ENCODE data around the gene AGAP1.

DNA sequence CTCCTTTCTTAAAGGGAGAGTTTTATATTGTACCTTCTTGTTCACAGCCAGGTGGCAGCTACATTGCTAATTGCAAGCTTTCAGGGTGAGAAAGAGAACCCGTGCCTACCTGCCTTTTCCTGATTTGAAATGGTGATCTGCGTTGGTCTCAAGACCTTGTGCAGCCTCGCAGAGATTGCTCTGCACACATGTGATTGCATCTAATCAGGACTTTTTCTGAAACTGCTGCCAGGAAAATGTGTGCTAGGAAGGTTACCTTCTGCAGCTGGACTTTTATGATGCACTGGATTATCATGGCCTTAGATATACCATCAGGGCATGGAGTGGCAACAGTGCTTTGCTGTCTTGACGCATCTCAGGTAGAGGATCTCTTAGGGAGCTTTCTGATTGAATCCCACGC is 45.1 kb downstream of the AGAP1 start:
- TF ChIP-seq, protein P1, sequence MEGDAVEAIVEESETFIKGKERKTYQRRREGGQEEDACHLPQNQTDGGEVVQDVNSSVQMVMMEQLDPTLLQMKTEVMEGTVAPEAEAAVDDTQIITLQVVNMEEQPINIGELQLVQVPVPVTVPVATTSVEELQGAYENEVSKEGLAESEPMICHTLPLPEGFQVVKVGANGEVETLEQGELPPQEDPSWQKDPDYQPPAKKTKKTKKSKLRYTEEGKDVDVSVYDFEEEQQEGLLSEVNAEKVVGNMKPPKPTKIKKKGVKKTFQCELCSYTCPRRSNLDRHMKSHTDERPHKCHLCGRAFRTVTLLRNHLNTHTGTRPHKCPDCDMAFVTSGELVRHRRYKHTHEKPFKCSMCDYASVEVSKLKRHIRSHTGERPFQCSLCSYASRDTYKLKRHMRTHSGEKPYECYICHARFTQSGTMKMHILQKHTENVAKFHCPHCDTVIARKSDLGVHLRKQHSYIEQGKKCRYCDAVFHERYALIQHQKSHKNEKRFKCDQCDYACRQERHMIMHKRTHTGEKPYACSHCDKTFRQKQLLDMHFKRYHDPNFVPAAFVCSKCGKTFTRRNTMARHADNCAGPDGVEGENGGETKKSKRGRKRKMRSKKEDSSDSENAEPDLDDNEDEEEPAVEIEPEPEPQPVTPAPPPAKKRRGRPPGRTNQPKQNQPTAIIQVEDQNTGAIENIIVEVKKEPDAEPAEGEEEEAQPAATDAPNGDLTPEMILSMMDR (IDR thresholded peaks at IDR 0.05; ENCODE audit: poor library complexity, severe bottlenecking): no peak
- no peak for TF ChIP-seq EZH2 (IDR thresholded peaks at IDR 0.05; ENCODE audit: borderline replicate concordance, insufficient read depth, low read length, poor library complexity, severe bottlenecking)
- TF ChIP-seq POLR2AphosphoS5 (IDR thresholded peaks at IDR 0.05): no peak
- no peak for TF ChIP-seq EP300 (conservative IDR thresholded peaks at IDR 0.05; ENCODE audit: poor library complexity, severe bottlenecking)
- TF ChIP-seq, protein P2, sequence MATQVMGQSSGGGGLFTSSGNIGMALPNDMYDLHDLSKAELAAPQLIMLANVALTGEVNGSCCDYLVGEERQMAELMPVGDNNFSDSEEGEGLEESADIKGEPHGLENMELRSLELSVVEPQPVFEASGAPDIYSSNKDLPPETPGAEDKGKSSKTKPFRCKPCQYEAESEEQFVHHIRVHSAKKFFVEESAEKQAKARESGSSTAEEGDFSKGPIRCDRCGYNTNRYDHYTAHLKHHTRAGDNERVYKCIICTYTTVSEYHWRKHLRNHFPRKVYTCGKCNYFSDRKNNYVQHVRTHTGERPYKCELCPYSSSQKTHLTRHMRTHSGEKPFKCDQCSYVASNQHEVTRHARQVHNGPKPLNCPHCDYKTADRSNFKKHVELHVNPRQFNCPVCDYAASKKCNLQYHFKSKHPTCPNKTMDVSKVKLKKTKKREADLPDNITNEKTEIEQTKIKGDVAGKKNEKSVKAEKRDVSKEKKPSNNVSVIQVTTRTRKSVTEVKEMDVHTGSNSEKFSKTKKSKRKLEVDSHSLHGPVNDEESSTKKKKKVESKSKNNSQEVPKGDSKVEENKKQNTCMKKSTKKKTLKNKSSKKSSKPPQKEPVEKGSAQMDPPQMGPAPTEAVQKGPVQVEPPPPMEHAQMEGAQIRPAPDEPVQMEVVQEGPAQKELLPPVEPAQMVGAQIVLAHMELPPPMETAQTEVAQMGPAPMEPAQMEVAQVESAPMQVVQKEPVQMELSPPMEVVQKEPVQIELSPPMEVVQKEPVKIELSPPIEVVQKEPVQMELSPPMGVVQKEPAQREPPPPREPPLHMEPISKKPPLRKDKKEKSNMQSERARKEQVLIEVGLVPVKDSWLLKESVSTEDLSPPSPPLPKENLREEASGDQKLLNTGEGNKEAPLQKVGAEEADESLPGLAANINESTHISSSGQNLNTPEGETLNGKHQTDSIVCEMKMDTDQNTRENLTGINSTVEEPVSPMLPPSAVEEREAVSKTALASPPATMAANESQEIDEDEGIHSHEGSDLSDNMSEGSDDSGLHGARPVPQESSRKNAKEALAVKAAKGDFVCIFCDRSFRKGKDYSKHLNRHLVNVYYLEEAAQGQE (IDR thresholded peaks at IDR 0.05; ENCODE audit: borderline replicate concordance): no peak
- no peak for TF ChIP-seq TAF1 (IDR thresholded peaks at IDR 0.05; ENCODE audit: low read depth)

All from neural cell (in vitro differentiated cells).